ENCODE measurements around the gene ACD. TPM values are rescaled to one million over a fixed set of nuclear protein-coding genes. Genes with fewer than 3 reads are reported as not detected.

The ACD gene
- total and polyA plus RNA-seq, 2 of the 8 experiments (the other 6 are each of a cell fraction or from before 2014, with no cell fraction given), result 34.8 to 58.0 TPM

DNA sequence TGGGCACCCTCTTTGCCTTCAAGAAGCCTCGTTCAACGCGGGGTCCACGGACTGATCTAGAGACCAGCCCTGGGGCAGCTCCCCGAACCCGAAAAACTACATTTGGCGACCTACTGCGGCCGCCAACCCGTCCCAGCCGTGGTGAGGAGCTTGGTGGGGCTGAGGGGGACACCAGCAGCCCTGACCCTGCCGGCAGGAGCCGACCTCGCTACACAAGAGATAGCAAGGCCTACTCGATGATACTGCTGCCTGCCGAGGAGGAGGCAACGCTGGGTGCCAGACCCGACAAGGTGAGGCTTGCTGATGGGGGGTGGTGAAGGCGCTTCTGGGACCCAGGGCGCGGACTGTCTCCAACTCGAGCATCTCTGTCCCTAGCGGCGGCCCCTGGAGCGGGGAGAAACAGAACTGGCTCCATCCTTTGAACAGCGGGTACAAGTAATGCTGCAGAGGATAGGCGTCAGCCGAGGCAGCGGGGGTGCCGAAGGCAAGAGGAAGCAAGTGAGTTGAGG is 5.6 kb downstream of the ACD start:
- Histone ChIP-seq H2BK120ac (replicated peaks; ENCODE audit: low read depth, low read length) (no peak overlapping the region), H4K20me1 (replicated peaks in 1 of 2; ENCODE audit: control insufficient read depth in 1 of 2, insufficient read depth in 2 of 2, low read length in 2 of 2) (peaks cover 5 to 18% of the 10 kb centered on the region in 2 experiments), H3K36me3 (ENCODE audit: control insufficient read depth in 2 of 4, insufficient read depth in 4 of 4, low read length in 3 of 4) (peaks cover 0 to 4% (median 2%) of the 10 kb centered on the region in 4 experiments; a peak in 1 of 8 replicates), H2BK5ac (ENCODE audit: low read depth, low read length) (no peak overlapping the region), H3K4me1 (replicated peaks in 1 of 4; ENCODE audit: control insufficient read depth in 3 of 4, insufficient read depth in 4 of 4, low read length in 3 of 4) (peaks cover 0 to 14% (median 6%) of the 10 kb centered on the region in 4 experiments; a peak in 5 of 7 replicates), H3K4me3 (ENCODE audit: extremely low read depth in 1 of 4, insufficient read depth in 2 of 4, low read depth in 3 of 4, low read length in 4 of 4) (no peak overlapping the region), H3K4ac (replicated peaks; ENCODE audit: insufficient read length, low read depth, low read length) (no peak overlapping the region), H3K18ac (ENCODE audit: extremely low read depth, low read length) (no peak overlapping the region), H2AK5ac (ENCODE audit: low read depth, low read length) (no peak overlapping the region), H4K91ac (replicated peaks; ENCODE audit: insufficient read length, low read length) (no peak overlapping the region), H3K27ac (ENCODE audit: low read depth, low read length) (no peak overlapping the region), H2BK12ac (ENCODE audit: low read depth, low read length) (no peak overlapping the region), H3K79me1 (ENCODE audit: low read depth, low read length) (no peaks in the 10 kb centered on the region; the same call in 1 of the 2 replicates), H3K23me2 (ENCODE audit: low read depth, low read length) (peaks cover 5% of the 10 kb centered on the region; the same call in 1 of the 2 replicates), H2BK15ac (ENCODE audit: low read length) (no peak overlapping the region), H3K27me3 (replicated peaks in 1 of 4; ENCODE audit: control insufficient read depth in 3 of 4, extremely low read depth in 1 of 4, insufficient read depth in 3 of 4, low read length in 3 of 4) (peaks cover 0 to 13% (median 10%) of the 10 kb centered on the region in 4 experiments; a peak in 4 of 7 replicates), H3K9me3 (ENCODE audit: insufficient read depth in 2 of 2, low read depth in 1 of 2, low read length in 1 of 2) (no peaks in the 10 kb centered on the region), H2BK20ac (ENCODE audit: low read length) (no peak overlapping the region), H2AFZ (ENCODE audit: low read length) (no peak overlapping the region), H3K9ac (replicated peaks in 1 of 4; ENCODE audit: extremely low read depth in 1 of 4, low read depth in 3 of 4, low read length in 3 of 4) (no peak overlapping the region), H4K5ac (ENCODE audit: insufficient read length, low read depth, low read length) (no peak overlapping the region), H3K4me2 (ENCODE audit: insufficient read depth in 1 of 2, low read depth in 2 of 2, low read length in 2 of 2) (no peak overlapping the region; a peak in 1 of 4 replicates), H3K14ac (ENCODE audit: insufficient read length) (no peak overlapping the region), H3K79me2 (ENCODE audit: control insufficient read depth in 1 of 2, insufficient read depth in 2 of 2, low read length in 2 of 2) (no peaks in the 10 kb centered on the region), H4K8ac (ENCODE audit: extremely low read depth, insufficient read depth, low read length) (peak overlapping the region; percentile 14; the same call in 1 of the 2 replicates), H3K56ac (replicated peaks; ENCODE audit: insufficient read length, low read depth, low read length) (no peak overlapping the region), H3K23ac (ENCODE audit: insufficient read length) (no peak overlapping the region)
- ChIA-PET POLR2A (ENCODE audit: partially characterized antibody) (no interaction called here), CTCF (ENCODE audit: partially characterized antibody) (interaction anchor here (1.0 to 18.0 kb wide), 5 partner anchors 8 to 140 kb away, joined by 3 to 202 read pairs (median 4); partner anchors contain the start of genes ACD, C16orf86, ENKD1 and PARD6A)
- 90% methylated on average over 30 of the region's 30 CpGs; no CpG with 5 or more reads in 1 of the 2 experiments for WGBS, 2 experiments (ENCODE audit: extremely low coverage in 1 of 2, insufficient coverage in 1 of 2, insufficient read length in 1 of 2, insufficient replicate concordance in 2 of 2, low coverage in 1 of 2, low lambda C conversion rate in 2 of 2, missing lambda C conversion rate in 1 of 2)
- TF ChIP-seq, protein P1, sequence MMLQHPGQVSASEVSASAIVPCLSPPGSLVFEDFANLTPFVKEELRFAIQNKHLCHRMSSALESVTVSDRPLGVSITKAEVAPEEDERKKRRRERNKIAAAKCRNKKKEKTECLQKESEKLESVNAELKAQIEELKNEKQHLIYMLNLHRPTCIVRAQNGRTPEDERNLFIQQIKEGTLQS (IDR thresholded peaks at IDR 0.05; ENCODE audit: insufficient read depth, low read depth, low read length), result no peak
- no peak for TF ChIP-seq GTF2F1 (IDR thresholded peaks at IDR 0.05; ENCODE audit: borderline replicate concordance, low read depth, low read length)
- no peak for TF ChIP-seq KDM1A (IDR thresholded peaks at IDR 0.05; ENCODE audit: borderline replicate concordance, low read length)
- no peak for TF ChIP-seq POLR2AphosphoS5 (IDR thresholded peaks at IDR 0.05; ENCODE audit: low read depth, low read length)
- no peak for TF ChIP-seq PHF8 (conservative IDR thresholded peaks at IDR 0.05; ENCODE audit: low read depth, low read length)
- TF ChIP-seq CEBPB (IDR thresholded peaks at IDR 0.05; ENCODE audit: low read depth, low read length), result no peak
- no peak for TF ChIP-seq KDM4A (IDR thresholded peaks at IDR 0.05; ENCODE audit: low read depth, low read length, severe bottlenecking)
- DNase-seq (ENCODE audit: low read depth in 1 of 2, low spot score in 2 of 2), result no peak
- no peak for FAIRE-seq
